A549 (cell line): ENCODE data around the gene DPM3. TPM values are rescaled to one million over a fixed set of nuclear protein-coding genes. Genes with fewer than 3 reads are reported as not detected.
"Not testable (repeated sequence)": the region's sequence is repeated elsewhere in the genome, so short reads cannot be mapped to it uniquely, and the experiment has no call there.

Source experiments
- ATAC-seq, 2 experiments: fragments of 200-7000 bp in 1 of 2; fragments of >200 bp in 1 of 2; cut with Nextera tagmentation in 1 of 2; cut with Tn5 transposase in 1 of 2; 3 replicates each; pipeline versions ENCODE4 v1.8.0 to v1.9.1; 2018 to 2020; ENCODE audit warnings: mild to moderate bottlenecking in 1 of 2, moderate library complexity in 1 of 2
- CTCF ChIA-PET: fragments of 300-600 bp; sonication (Branson Sonifier 250); formaldehyde crosslinking; extraction: SDS; loops from one replicate; lab custom pipeline; 2021; ENCODE audit warnings: antibody characterized with exemption, inconsistent platforms; lab: Yijun Ruan, JAX
- POLR2A ChIA-PET: fragments of 350-600 bp; formaldehyde crosslinking; extraction: SDS; loops from one replicate; lab custom pipeline; 2021; ENCODE audit warnings: antibody characterized with exemption, inconsistent platforms; lab: Yijun Ruan, JAX
- DNase-seq, 2 experiments: peaks; one replicate each; pipeline versions ENCODE4 v3.0.0 to v3.0.0-alpha.2; 2011 to 2016; ENCODE audit warnings: low read depth in 1 of 2, low spot score in 1 of 2
- FAIRE-seq: peaks from 2 replicates; lab custom pipeline; 2011; peaks lifted over from hg19 to GRCh38; lab: Jason Lieb, UNC
- H3K27ac ChIP-seq, 2 experiments: fragments of >200 bp; sonication (Bioruptor Twin); formaldehyde crosslinking; 3 replicates each; pipeline ENCODE4 v1.5.1; 2016 to 2017
- H3K4me1 ChIP-seq: fragments of >200 bp; sonication (Bioruptor Twin); formaldehyde crosslinking; 3 replicates; pipeline ENCODE4 v1.6.1; 2016
- H3K4me2 ChIP-seq: fragments of >200 bp; sonication (Bioruptor Twin); formaldehyde crosslinking; 3 replicates; pipeline ENCODE4 v1.6.1; 2016
- H3K4me3 ChIP-seq: fragments of >200 bp; sonication (Bioruptor Twin); formaldehyde crosslinking; 3 replicates; pipeline ENCODE4 v1.5.1; 2016
- H3K9me3 ChIP-seq: fragments of >200 bp; sonication (Bioruptor Twin); formaldehyde crosslinking; 3 replicates; pipeline ENCODE4 v1.6.1; 2016
- BCL3 ChIP-seq: fragments of >200 bp; sonication (Bioruptor Twin); formaldehyde crosslinking; IDR thresholded peaks from 3 replicates; pipeline ENCODE4 v1.6.1; 2016
- CHD4 ChIP-seq: fragments of 200-600 bp; sonication (generic); IDR thresholded peaks from 2 replicates; pipeline ENCODE4 v1.6.1; 2016; ENCODE audit warnings: antibody characterized with exemption, mild to moderate bottlenecking, borderline replicate concordance
- CTCF ChIP-seq: fragments of >200 bp; sonication (Bioruptor Twin); formaldehyde crosslinking; IDR thresholded peaks from 3 replicates; pipeline ENCODE4 v1.5.1; 2016
- E2F6 ChIP-seq: IDR thresholded peaks from 2 replicates; pipeline ENCODE4 v1.6.1; 2012; ENCODE audit warnings: low read depth, borderline replicate concordance
- ESRRA ChIP-seq: fragments of 150-350 bp; IDR thresholded peaks from 2 replicates; pipeline ENCODE4 v1.6.1; 2014; ENCODE audit warnings: mild to moderate bottlenecking, low read length, borderline replicate concordance
- FOSB ChIP-seq: fragments of 250-450 bp; sonication (Bioruptor Pico); IDR thresholded peaks from 2 replicates; pipeline ENCODE4 v1.5.0; 2020; ENCODE audit warnings: mild to moderate bottlenecking, moderate library complexity
- FOSL2 ChIP-seq, 2 experiments: fragments of 450-650 bp in 1 of 2; fragments of >200 bp in 1 of 2; sonication (Bioruptor Twin) in 1 of 2; formaldehyde crosslinking; IDR thresholded peaks; 2 replicates each; pipeline versions ENCODE4 v1.5.0 to v1.6.1; 2016 to 2020; ENCODE audit warnings: mild to moderate bottlenecking in 1 of 2, moderate library complexity in 1 of 2
- FOXS1 ChIP-seq: fragments of 250-450 bp; sonication (Bioruptor Pico); IDR thresholded peaks from 2 replicates; pipeline ENCODE4 v1.5.0; 2020; ENCODE audit warnings: mild to moderate bottlenecking, moderate library complexity
- HDAC2 ChIP-seq: fragments of 200-600 bp; sonication (generic); IDR thresholded peaks from 2 replicates; pipeline ENCODE4 v1.6.1; 2016
- HES2 ChIP-seq: fragments of >200 bp; sonication (Bioruptor Twin); formaldehyde crosslinking; IDR thresholded peaks from 2 replicates; pipeline ENCODE4 v1.6.1; 2016
- HMGXB4 ChIP-seq: fragments of 250-450 bp; sonication (Bioruptor Pico); IDR thresholded peaks from 2 replicates; pipeline ENCODE4 v1.5.0; 2021; ENCODE audit warnings: mild to moderate bottlenecking, moderate library complexity, borderline replicate concordance
- HOXB13 ChIP-seq: fragments of 250-450 bp; sonication (Bioruptor Pico); IDR thresholded peaks from 2 replicates; pipeline ENCODE4 v1.5.0; 2020; ENCODE audit warnings: low read depth, mild to moderate bottlenecking, moderate library complexity
- HOXB5 ChIP-seq: fragments of 250-450 bp; sonication (Bioruptor Pico); IDR thresholded peaks from 2 replicates; pipeline ENCODE4 v1.5.0; 2020; ENCODE audit warnings: mild to moderate bottlenecking, moderate library complexity
- JUN ChIP-seq, 2 experiments: fragments of >200 bp; sonication (Bioruptor Twin); formaldehyde crosslinking; IDR thresholded peaks; 2 replicates in 1 of 2; 3 replicates in 1 of 2; pipeline ENCODE4 v1.6.1; 2016 to 2017
- MAX ChIP-seq: IDR thresholded peaks from 2 replicates; pipeline ENCODE4 v1.6.1; 2012
- MAZ ChIP-seq: fragments of 150-350 bp; IDR thresholded peaks from 2 replicates; pipeline ENCODE4 v1.6.1; 2014; ENCODE audit warnings: antibody characterized with exemption, low read depth, low read length, borderline replicate concordance
- POLR2A ChIP-seq: IDR thresholded peaks from 2 replicates; pipeline ENCODE4 v1.6.1; 2012; ENCODE audit warnings: mild to moderate bottlenecking, low read length
- RFX5 ChIP-seq: fragments of 450-650 bp; IDR thresholded peaks from 2 replicates; pipeline ENCODE4 v1.7.1; 2014; ENCODE audit warnings: antibody characterized with exemption, mild to moderate bottlenecking, moderate library complexity
- SMC3 ChIP-seq: fragments of >200 bp; sonication (Bioruptor Twin); formaldehyde crosslinking; IDR thresholded peaks from 3 replicates; pipeline ENCODE4 v1.6.1; 2018; ENCODE audit warnings: inconsistent platforms
- ZC3H11A ChIP-seq: fragments of 450-650 bp; IDR thresholded peaks from 2 replicates; pipeline ENCODE4 v1.6.1; 2014; ENCODE audit warnings: antibody characterized with exemption, mild to moderate bottlenecking
- ZFP36 ChIP-seq: fragments of 450-650 bp; IDR thresholded peaks from 2 replicates; pipeline ENCODE4 v1.6.1; 2014; ENCODE audit warnings: borderline replicate concordance; ENCODE audit not compliant: partially characterized antibody
- whole genome bisulfite sequencing: methylation state at CpG from one replicate; pipeline ENCODE4 v1.1.6; 2017; ENCODE audit errors: missing lambda C conversion rate; 5-methylcytosine and 5-hydroxymethylcytosine counted together
- polyA minus RNA-seq: library from RNA; depleted of rRNA, polyadenylated mRNA; stranded (reverse); fragments of >200 nt; gene quantifications from 2 replicates; pipeline ENCODE4 v1.2.3, GENCODE V29; 2011; rRNA and poly(A)+ RNA removed
- polyA plus RNA-seq, 4 experiments: library from polyadenylated mRNA; depleted of rRNA in 3 of 4; stranded (reverse); fragments of >200 nt; fragmentation: RNase III in 1 of 4; extraction: RNeasy Plus Mini Kit Qiagen cat#74134 plus additional on column Dnase treatment in 1 of 4; gene quantifications; 2 replicates in 3 of 4; 3 replicates in 1 of 4; pipeline ENCODE4 v1.2.3, GENCODE V29; 2011 to 2017

The DPM3 gene
- polyA plus RNA-seq (2011; rRNA removed): 22.8 and 33.7 TPM in 2 replicates
- polyA plus RNA-seq (2012; cell fraction: cytosol; rRNA removed): 252 TPM in 2 replicates
- 247 and 265 TPM in 2 replicates for polyA plus RNA-seq (2012; cell fraction: nucleus; rRNA removed)
- polyA plus RNA-seq (2017; fragmentation: RNase III; extraction: RNeasy Plus Mini Kit Qiagen cat#74134 plus additional on column Dnase treatment): 67.5 to 83.0 TPM (median 80.3 TPM) in 3 replicates
- 7.8 and 9.2 TPM in 2 replicates for polyA minus RNA-seq

- ATAC-seq (peak; percentile 81 to 83), DNase-seq (peak; percentile 85 to 86), FAIRE-seq (no peak)
- WGBS: 1% methylated on average over 42 of the region's 42 CpGs
- TF ChIP-seq ZC3H11A: no peak
- TF ChIP-seq FOSB (CRISPR knock-in tag): no peak
- TF ChIP-seq HOXB5 (CRISPR knock-in tag): peak; percentile 58; the same call in 1 of the 2 replicates
- TF ChIP-seq POLR2A: peak; percentile 55
- TF ChIP-seq SMC3: no peak
- peak; percentile 49; the same call in 1 of the 3 replicates for TF ChIP-seq BCL3
- TF ChIP-seq CTCF: no peak
- no peak for TF ChIP-seq FOXS1 (CRISPR knock-in tag)
- no peak for TF ChIP-seq CHD4
- TF ChIP-seq E2F6: 0 out of 2 replicates have a peak, but pooled peaks have one; percentile 12
- TF ChIP-seq HDAC2: no peak
- TF ChIP-seq JUN (IDR thresholded peaks at IDR 0.05): peak in 1 of 2 experiments; percentile 72; a peak in 2 of 5 replicates
- TF ChIP-seq MAX: peak; percentile 72
- no peak for TF ChIP-seq FOSL2 (IDR thresholded peaks at IDR 0.05)
- TF ChIP-seq FOSL2 (CRISPR knock-in tag; IDR thresholded peaks at IDR 0.05): no peak
- POLR2A ChIA-PET: interaction anchor here (0.6 kb wide), 2 partner anchors 22 to 277 kb away, joined by 3 to 4 read pairs; no protein-coding TSS in a partner anchor
- Histone ChIP-seq H3K27ac (peak within 1 kb of the TSS; percentile 83 to 90), H3K4me3 (peak within 1 kb of the TSS; percentile 65), H3K9me3 (no peaks in the 10 kb centered on the region), H3K4me1 (peaks cover 12% of the 10 kb centered on the region), H3K4me2 (peak within 1 kb of the TSS; percentile 75)
- CTCF ChIA-PET: interaction anchor here (1.1 to 2.1 kb wide), 2 partner anchors 37 to 50 kb away, joined by 3 to 4 read pairs; no protein-coding TSS in a partner anchor
Observed at GRCh38 chr1:155139895-155140629, at the start of gene DPM3. TSS of gene DPM3 (minus strand) at chr1:155140531. CDS start at chr1:155140240, 291 bp downstream.

GRCh38 chr1:155189926-155190325 lies 49.6 kb upstream of the DPM3 start:
- H3K4me2 ChIP-seq, ATAC-seq, FAIRE-seq: not testable (repeated sequence)

GRCh38 chr1:155188268-155188667 lies 47.9 kb upstream of the DPM3 start:
- CTCF ChIA-PET: interaction anchor here (1.0 to 5.6 kb wide), 2 partner anchors 14 to 62 kb away, joined by 3 to 51 read pairs; partner anchors contain the start of genes KRTCAP2 and TRIM46
- ATAC-seq (peak; percentile 4 to 11; a peak in 1 of 6 replicates), DNase-seq (no peak), FAIRE-seq (no peak)
- no peaks in the 10 kb centered on the region for H3K9me3 ChIP-seq
- no peak overlapping the region for H3K4me2 ChIP-seq
- no peak for TF ChIP-seq MAZ
- TF ChIP-seq BCL3: no peak
- no peak for TF ChIP-seq HES2
- TF ChIP-seq ESRRA: no peak
- no peak for TF ChIP-seq RFX5
- no peak for TF ChIP-seq ZFP36
- no peak for TF ChIP-seq HOXB13 (CRISPR knock-in tag)
- no peak for TF ChIP-seq HMGXB4 (CRISPR knock-in tag)
- POLR2A ChIA-PET: no interaction called here
- H3K27ac ChIP-seq: no peak overlapping the region
- no peak overlapping the region for H3K4me3 ChIP-seq
- WGBS: 86% methylated on average over 6 of the region's 14 CpGs
- peaks cover 14% of the 10 kb centered on the region for H3K4me1 ChIP-seq

More at GRCh38 chr1:155189926-155190325, 49.6 kb upstream of the DPM3 start:
- H3K9me3 ChIP-seq, CTCF ChIA-PET, POLR2A ChIA-PET, H3K27ac ChIP-seq, H3K4me3 ChIP-seq, DNase-seq: not testable (repeated sequence)
- no CpG with 5 or more reads among the region's 45 CpGs for WGBS
- peaks cover 15% of the 10 kb centered on the region for H3K4me1 ChIP-seq
